ENCODE data around the gene CACNA1E.

CACNA1E gene

GRCh38 chr1:181483285-181484195, at the start of gene CACNA1E:
CACNA1E (plus strand) TSS chr1:181483517; CDS start chr1:181483745, 228 bp downstream.
- no peak for DNase-seq

GRCh38 chr1:181433931-181434330, 49.4 kb upstream of the CACNA1E start:
- no peak for DNase-seq

- DNase-seq, result no peak
These were observed 45.3 kb upstream of the CACNA1E start for GRCh38 chr1:181438013-181438412.

- DNase-seq, result no peak
These were observed 42.8 kb upstream of the CACNA1E start for GRCh38 chr1:181440510-181440909.

- no peak for DNase-seq
These were observed 41.2 kb upstream of the CACNA1E start for GRCh38 chr1:181442181-181442525.

- no peak for DNase-seq
These were observed 40.0 kb upstream of the CACNA1E start for GRCh38 chr1:181443231-181443853.

- DNase-seq, result no peak
These were observed 37.9 kb upstream of the CACNA1E start for GRCh38 chr1:181445436-181445835.

GRCh38 chr1:181448461-181448860, 34.9 kb upstream of the CACNA1E start:
- DNase-seq, result no peak

- DNase-seq, result no peak
These were observed 31.6 kb upstream of the CACNA1E start for GRCh38 chr1:181451661-181452230.

- no peak for DNase-seq
These were observed 30.6 kb upstream of the CACNA1E start for GRCh38 chr1:181452746-181453145.

- no peak for DNase-seq
These were observed 29.6 kb upstream of the CACNA1E start for GRCh38 chr1:181453541-181454201.

GRCh38 chr1:181456551-181456950, 26.8 kb upstream of the CACNA1E start:
- DNase-seq, result no peak

GRCh38 chr1:181458419-181458818, 24.9 kb upstream of the CACNA1E start:
- DNase-seq, result no peak

- no peak for DNase-seq
These were observed 24.2 kb upstream of the CACNA1E start for GRCh38 chr1:181459067-181459466.

- DNase-seq, result no peak
These were observed 13.5 kb upstream of the CACNA1E start for GRCh38 chr1:181469829-181470228.

- DNase-seq, result no peak
These were observed 7.7 kb upstream of the CACNA1E start for GRCh38 chr1:181475580-181475979.

- no peak for DNase-seq
These were observed 6.7 kb upstream of the CACNA1E start for GRCh38 chr1:181476581-181476980.

- DNase-seq, result no peak
These were observed 5.0 kb upstream of the CACNA1E start for GRCh38 chr1:181478306-181478705.

GRCh38 chr1:181479137-181479745, 4.1 kb upstream of the CACNA1E start:
- no peak for DNase-seq

- DNase-seq, result no peak
These were observed 1.3 kb upstream of the CACNA1E start for GRCh38 chr1:181482001-181482430.

GRCh38 chr1:181482521-181483284, 614 bp upstream of the CACNA1E start:
- DNase-seq, result no peak

- no peak for DNase-seq
These were observed 1.5 kb downstream of the CACNA1E start for GRCh38 chr1:181484821-181485220.
